HUES48 (cell line): Measurements from ENCODE around the gene FOXO3.
"Not testable (repeated sequence)": the region's sequence is repeated elsewhere in the genome, so short reads cannot be mapped to it uniquely, and the experiment has no call there.

Source experiments
- H3K27ac ChIP-seq: one replicate; pipeline ENCODE4 v1.7.0; 2013; ENCODE audit warnings: low read depth, low read length, inconsistent platforms
- H3K27me3 ChIP-seq: 2 replicates; pipeline ENCODE4 v1.6.1; 2013; ENCODE audit warnings: mild to moderate bottlenecking, low read length; ENCODE audit not compliant: control insufficient read depth, insufficient read depth
- H3K36me3 ChIP-seq: 2 replicates; pipeline ENCODE4 v1.6.1; 2013; ENCODE audit warnings: low read length; ENCODE audit not compliant: control insufficient read depth, insufficient read depth
- H3K4me1 ChIP-seq: 2 replicates; pipeline ENCODE4 v1.6.1; 2013; ENCODE audit warnings: mild to moderate bottlenecking, low read length; ENCODE audit not compliant: control insufficient read depth, insufficient read depth
- H3K4me3 ChIP-seq: 2 replicates; pipeline ENCODE4 v1.5.1; 2013; ENCODE audit warnings: mild to moderate bottlenecking, low read depth, low read length
- H3K9ac ChIP-seq: 2 replicates; pipeline ENCODE4 v1.6.1; 2013; ENCODE audit warnings: mild to moderate bottlenecking, low read depth, low read length, moderate library complexity
- H3K9me3 ChIP-seq: 2 replicates; pipeline ENCODE4 v1.6.1; 2013; ENCODE audit warnings: low read length; ENCODE audit not compliant: control insufficient read depth, insufficient read depth

The FOXO3 gene

GRCh38 chr6:108652375-108652774 lies 91.7 kb downstream of the FOXO3 start:
- no peak overlapping the region for H3K27ac ChIP-seq

GRCh38 chr6:108653949-108654348 lies 93.2 kb downstream of the FOXO3 start:
- no peak overlapping the region for H3K27ac ChIP-seq
- H3K27me3 ChIP-seq = no peaks in the 10 kb centered on the region
- H3K4me3 ChIP-seq = no peak overlapping the region

More at GRCh38 chr6:108652375-108652774, 91.7 kb downstream of the FOXO3 start:
- Histone ChIP-seq H3K9ac (no peak overlapping the region), H3K27me3 (no peaks in the 10 kb centered on the region), H3K4me3 (no peak overlapping the region), H3K36me3 (no peaks in the 10 kb centered on the region), H3K9me3 (no peaks in the 10 kb centered on the region), H3K4me1 (peaks cover 36% of the 10 kb centered on the region)

GRCh38 chr6:108654465-108655106 lies 93.9 kb downstream of the FOXO3 start:
- Histone ChIP-seq H3K9me3 (no peaks in the 10 kb centered on the region), H3K36me3 (no peaks in the 10 kb centered on the region), H3K4me3 (no peak overlapping the region), H3K4me1 (peaks cover 35% of the 10 kb centered on the region), H3K9ac (no peak overlapping the region), H3K27ac (no peak overlapping the region), H3K27me3 (no peaks in the 10 kb centered on the region)

More at GRCh38 chr6:108653949-108654348, 93.2 kb downstream of the FOXO3 start:
- Histone ChIP-seq H3K4me1 (peaks cover 36% of the 10 kb centered on the region), H3K36me3 (no peaks in the 10 kb centered on the region), H3K9ac (no peak overlapping the region), H3K9me3 (no peaks in the 10 kb centered on the region)

- no peaks in the 10 kb centered on the region for H3K9me3 ChIP-seq
- no peaks in the 10 kb centered on the region for H3K27me3 ChIP-seq
- H3K9ac ChIP-seq = no peak overlapping the region
- H3K36me3 ChIP-seq = no peaks in the 10 kb centered on the region
- peaks cover 24% of the 10 kb centered on the region for H3K4me1 ChIP-seq
- H3K27ac ChIP-seq = no peak overlapping the region
- no peak overlapping the region for H3K4me3 ChIP-seq
These were observed 95.3 kb downstream of the FOXO3 start for GRCh38 chr6:108655806-108656651.

GRCh38 chr6:108656836-108657235 lies 96.1 kb downstream of the FOXO3 start:
- Histone ChIP-seq H3K36me3 (no peaks in the 10 kb centered on the region), H3K9me3 (no peaks in the 10 kb centered on the region), H3K27me3 (no peaks in the 10 kb centered on the region), H3K27ac (no peak overlapping the region), H3K4me1 (peaks cover 24% of the 10 kb centered on the region), H3K9ac (no peak overlapping the region), H3K4me3 (no peak overlapping the region)

- no peaks in the 10 kb centered on the region for H3K9me3 ChIP-seq
- no peaks in the 10 kb centered on the region for H3K27me3 ChIP-seq
- H3K9ac ChIP-seq = no peak overlapping the region
- no peaks in the 10 kb centered on the region for H3K36me3 ChIP-seq
- H3K4me3 ChIP-seq = no peak overlapping the region
- H3K27ac ChIP-seq = no peak overlapping the region
- peaks cover 23% of the 10 kb centered on the region for H3K4me1 ChIP-seq
These were observed 97.5 kb downstream of the FOXO3 start for GRCh38 chr6:108658174-108658573.

- H3K27ac ChIP-seq, H3K27me3 ChIP-seq, H3K4me3 ChIP-seq, H3K9me3 ChIP-seq, H3K36me3 ChIP-seq, H3K9ac ChIP-seq: not testable (repeated sequence)
- H3K4me1 ChIP-seq = peaks cover 19% of the 10 kb centered on the region
These were observed 98.1 kb downstream of the FOXO3 start for GRCh38 chr6:108658785-108659184.

- Histone ChIP-seq H3K27ac (no peak overlapping the region), H3K9ac (no peak overlapping the region), H3K4me3 (no peak overlapping the region), H3K36me3 (peaks cover 6% of the 10 kb centered on the region; the same call in 1 of the 2 replicates), H3K27me3 (no peaks in the 10 kb centered on the region), H3K4me1 (peaks cover 14% of the 10 kb centered on the region), H3K9me3 (no peaks in the 10 kb centered on the region)
These were observed 99.5 kb downstream of the FOXO3 start for GRCh38 chr6:108660251-108660650.

- H3K9ac ChIP-seq = no peak overlapping the region
- H3K36me3 ChIP-seq = peaks cover 6% of the 10 kb centered on the region; the same call in 1 of the 2 replicates
- H3K27me3 ChIP-seq = no peaks in the 10 kb centered on the region
- no peak overlapping the region for H3K4me3 ChIP-seq
- H3K9me3 ChIP-seq = no peaks in the 10 kb centered on the region
- no peak overlapping the region for H3K27ac ChIP-seq
- peaks cover 8% of the 10 kb centered on the region for H3K4me1 ChIP-seq
These were observed 100.7 kb downstream of the FOXO3 start for GRCh38 chr6:108661430-108661829.

- Histone ChIP-seq H3K27ac (no peak overlapping the region), H3K9ac (no peak overlapping the region), H3K4me3 (no peak overlapping the region), H3K36me3 (peaks cover 6% of the 10 kb centered on the region; the same call in 1 of the 2 replicates), H3K27me3 (no peaks in the 10 kb centered on the region), H3K9me3 (no peaks in the 10 kb centered on the region), H3K4me1 (peaks cover 9% of the 10 kb centered on the region)
These were observed 101.3 kb downstream of the FOXO3 start for GRCh38 chr6:108661982-108662381.

GRCh38 chr6:108662702-108663101 lies 102.0 kb downstream of the FOXO3 start:
- Histone ChIP-seq H3K27ac (no peak overlapping the region), H3K9ac (no peak overlapping the region), H3K4me3 (no peak overlapping the region), H3K36me3 (peaks cover 6% of the 10 kb centered on the region; the same call in 1 of the 2 replicates), H3K4me1 (peaks cover 16% of the 10 kb centered on the region), H3K9me3 (no peaks in the 10 kb centered on the region), H3K27me3 (no peaks in the 10 kb centered on the region)
